ENCODE data around the gene TJP2. TPM values are rescaled to one million over a fixed set of nuclear protein-coding genes. Genes with fewer than 3 reads are reported as not detected.

Gene TJP2
- total RNA-seq, 2 experiments from 2014 or later = 21.4 to 24.5 TPM

- no peak overlapping the region for H3K4me3 Mint-ChIP-seq
- no peaks in the 10 kb centered on the region for H3K9me3 Mint-ChIP-seq
- ChIA-PET CTCF (interaction anchor here (0.6 to 3.2 kb wide), 6 partner anchors 9 to 504 kb away, joined by 3 to 13 read pairs (median 5); partner anchors contain the start of gene FXN), POLR2A (no interaction called here)
- peaks cover 48% of the 10 kb centered on the region for H3K4me1 Mint-ChIP-seq
- H3K36me3 Mint-ChIP-seq (ENCODE audit: low read depth) = peaks cover 9% of the 10 kb centered on the region
- H3K27me3 Mint-ChIP-seq = no peaks in the 10 kb centered on the region
- H3K27ac Mint-ChIP-seq = no peak overlapping the region
- DNase-seq = no peak
Measured at GRCh38 chr9:69181908-69182353, 7.9 kb downstream of the TJP2 start.

DNA sequence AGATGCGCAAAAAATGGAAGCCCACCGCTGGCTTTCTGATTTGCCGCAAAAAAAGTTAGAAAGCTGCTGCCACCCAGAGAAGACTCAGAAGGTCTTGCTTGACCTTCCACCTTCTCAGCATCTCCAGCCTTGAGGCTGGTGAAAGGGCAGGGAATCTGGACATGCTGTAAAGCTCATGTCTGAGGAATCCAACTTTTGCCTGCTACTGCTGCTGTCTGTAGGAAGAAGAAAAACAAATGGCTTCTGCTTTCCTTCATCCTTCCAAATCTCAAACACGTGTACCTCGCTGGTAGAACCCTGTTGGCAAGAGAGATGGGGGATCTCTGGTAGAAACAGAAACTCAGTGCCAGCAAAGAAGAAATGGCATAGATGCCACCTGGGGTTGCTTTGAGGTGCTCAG lies 10.2 kb downstream of the TJP2 start:
- Mint-ChIP-seq H3K27ac (no peak overlapping the region), H3K36me3 (ENCODE audit: low read depth) (peaks cover 7% of the 10 kb centered on the region), H3K9me3 (no peaks in the 10 kb centered on the region), H3K27me3 (no peaks in the 10 kb centered on the region), H3K4me1 (peaks cover 36% of the 10 kb centered on the region), H3K4me3 (no peak overlapping the region)
- ChIA-PET POLR2A (no interaction called here), CTCF (interaction anchor here (1.0 to 1.2 kb wide), 3 partner anchors 9 to 148 kb away, joined by 4 to 5 read pairs (median 4); partner anchors contain the start of gene FXN)
- no peak for DNase-seq

- POLR2A ChIA-PET = no interaction called here
- no peak overlapping the region for H3K27ac Mint-ChIP-seq
- H3K27me3 Mint-ChIP-seq = no peaks in the 10 kb centered on the region
Measured at GRCh38 chr9:69186841-69187611, 12.9 kb downstream of the TJP2 start.

DNA sequence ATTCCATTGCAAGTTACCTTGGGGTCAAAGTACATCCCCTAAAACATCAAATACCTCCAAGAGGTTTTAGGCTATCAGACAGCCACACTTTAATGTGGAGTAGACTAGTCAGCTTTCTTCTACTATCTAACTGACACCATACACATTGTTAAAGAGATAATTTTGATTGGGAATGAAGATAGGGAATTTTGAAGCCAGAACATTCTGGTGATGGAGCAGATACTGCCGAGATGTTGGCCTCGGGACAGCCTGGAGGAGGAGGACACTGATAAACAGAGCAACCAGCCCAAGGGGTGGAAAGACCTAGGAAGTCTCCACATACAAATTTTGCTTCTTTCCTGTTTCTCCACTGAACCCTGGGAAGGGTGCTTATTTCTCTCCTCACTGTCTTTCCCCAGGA lies 14.9 kb downstream of the TJP2 start:
- Mint-ChIP-seq H3K27ac (no peak overlapping the region), H3K36me3 (ENCODE audit: low read depth) (peaks cover under 1% of the 10 kb centered on the region), H3K9me3 (no peaks in the 10 kb centered on the region), H3K27me3 (no peaks in the 10 kb centered on the region), H3K4me1 (peaks cover 36% of the 10 kb centered on the region), H3K4me3 (no peak overlapping the region)
- DNase-seq = no peak
- ChIA-PET POLR2A (no interaction called here), CTCF (interaction anchor here (0.5 kb wide), 1 partner anchor 180 kb away, joined by 3 read pairs; no protein-coding TSS in a partner anchor)

More at GRCh38 chr9:69186841-69187611, 12.9 kb downstream of the TJP2 start:
- Mint-ChIP-seq H3K4me1 (peaks cover 24% of the 10 kb centered on the region), H3K4me3 (no peak overlapping the region), H3K9me3 (no peaks in the 10 kb centered on the region), H3K36me3 (ENCODE audit: low read depth) (peaks cover 5% of the 10 kb centered on the region)
- DNase-seq = no peak
- CTCF ChIA-PET = interaction anchor here (0.6 to 1.7 kb wide), 3 partner anchors 29 to 142 kb away, joined by 3 to 4 read pairs (median 3); no protein-coding TSS in a partner anchor

DNA sequence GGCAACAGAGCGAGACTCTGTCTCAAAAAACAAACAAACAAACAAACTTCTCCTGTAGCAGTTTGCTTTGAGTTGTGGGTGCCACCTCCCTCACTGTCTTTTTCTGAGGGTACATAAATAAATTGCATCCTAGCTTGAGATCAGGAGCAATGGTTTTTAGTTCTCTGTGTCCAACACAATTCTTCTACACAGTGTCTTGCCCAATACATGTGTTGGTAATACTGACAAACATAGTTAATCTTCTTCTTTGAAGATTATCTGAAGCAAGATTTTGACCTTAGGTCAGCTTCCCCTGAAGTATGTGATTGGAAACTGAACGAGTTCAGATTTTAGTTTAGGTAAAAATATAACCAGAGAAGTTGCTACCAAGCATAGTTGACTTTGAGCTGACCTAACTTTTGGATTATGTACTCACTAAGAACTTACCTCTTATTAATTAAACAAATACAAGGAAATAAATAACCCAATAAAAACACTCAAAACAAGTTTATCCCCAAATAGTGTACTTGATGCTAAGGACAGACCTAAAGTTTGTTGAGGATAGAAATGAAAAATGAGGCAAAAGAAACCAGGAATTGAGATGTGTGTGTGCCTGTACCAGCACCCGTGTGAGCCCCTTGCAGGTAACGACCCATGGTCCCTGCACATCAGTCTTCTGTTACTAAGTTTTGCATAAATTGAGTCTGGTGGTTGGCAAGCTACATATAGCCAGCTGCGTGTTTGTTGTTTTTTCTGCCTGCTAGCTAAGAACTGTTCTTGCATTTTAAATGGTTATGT lies 16.2 kb downstream of the TJP2 start:
- Mint-ChIP-seq H3K27me3 (no peaks in the 10 kb centered on the region), H3K27ac (no peak overlapping the region), H3K9me3 (no peaks in the 10 kb centered on the region), H3K4me1 (peaks cover 36% of the 10 kb centered on the region), H3K4me3 (no peak overlapping the region), H3K36me3 (ENCODE audit: low read depth) (no peaks in the 10 kb centered on the region)
- no peak for DNase-seq
- POLR2A ChIA-PET = no interaction called here
- CTCF ChIA-PET = interaction anchor here (0.8 to 5.0 kb wide), 3 partner anchors 9 to 137 kb away, joined by 3 to 36 read pairs (median 5); no protein-coding TSS in a partner anchor

DNA sequence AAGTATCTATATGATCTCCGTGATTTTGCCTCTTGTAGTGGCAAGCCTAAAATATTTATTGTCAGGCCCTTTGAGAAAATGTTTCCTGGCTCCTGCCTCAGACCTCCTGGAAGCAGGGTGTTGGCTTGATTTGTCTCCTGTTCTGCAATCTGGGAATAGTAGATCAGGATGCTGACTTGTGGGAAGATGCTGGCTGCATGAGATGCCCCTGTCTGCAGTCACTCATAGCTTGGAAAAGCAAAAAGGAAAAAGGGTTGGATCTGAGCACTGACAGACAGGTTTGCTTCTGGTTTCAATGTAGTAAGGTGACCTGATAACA lies 16.7 kb downstream of the TJP2 start:
- no peaks in the 10 kb centered on the region for H3K9me3 Mint-ChIP-seq
- CTCF ChIA-PET = interaction anchor here (0.8 to 5.0 kb wide), 4 partner anchors 10 to 137 kb away, joined by 3 to 36 read pairs (median 6); no protein-coding TSS in a partner anchor
- H3K4me1 Mint-ChIP-seq = peaks cover 36% of the 10 kb centered on the region
- H3K4me3 Mint-ChIP-seq = no peak overlapping the region
- H3K36me3 Mint-ChIP-seq (ENCODE audit: low read depth) = no peaks in the 10 kb centered on the region
- peak overlapping the region; percentile 48 for H3K27ac Mint-ChIP-seq
- no peaks in the 10 kb centered on the region for H3K27me3 Mint-ChIP-seq
- POLR2A ChIA-PET = no interaction called here
- no peak for DNase-seq

- no peaks in the 10 kb centered on the region for H3K9me3 Mint-ChIP-seq
- no peaks in the 10 kb centered on the region for H3K27me3 Mint-ChIP-seq
- ChIA-PET CTCF (interaction anchor here (1.2 to 5.0 kb wide), 4 partner anchors 10 to 138 kb away, joined by 5 to 36 read pairs (median 10); no protein-coding TSS in a partner anchor), POLR2A (no interaction called here)
- H3K36me3 Mint-ChIP-seq (ENCODE audit: low read depth) = no peaks in the 10 kb centered on the region
- peaks cover 33% of the 10 kb centered on the region for H3K4me1 Mint-ChIP-seq
- peak overlapping the region; percentile 48 for H3K27ac Mint-ChIP-seq
- no peak for DNase-seq
- H3K4me3 Mint-ChIP-seq = no peak overlapping the region
Measured at GRCh38 chr9:69191231-69191630, 17.2 kb downstream of the TJP2 start.

- H3K27ac Mint-ChIP-seq = no peak overlapping the region
- H3K4me3 Mint-ChIP-seq = no peak overlapping the region
- H3K4me1 Mint-ChIP-seq = peaks cover 32% of the 10 kb centered on the region
- no peaks in the 10 kb centered on the region for H3K36me3 Mint-ChIP-seq (ENCODE audit: low read depth)
- ChIA-PET CTCF (interaction anchor here (1.6 to 5.0 kb wide), 5 partner anchors 11 to 157 kb away, joined by 6 to 36 read pairs (median 8); partner anchors contain the start of gene FXN), POLR2A (no interaction called here)
- DNase-seq = no peak
- no peaks in the 10 kb centered on the region for H3K27me3 Mint-ChIP-seq
- H3K9me3 Mint-ChIP-seq = no peaks in the 10 kb centered on the region
Measured at GRCh38 chr9:69192214-69192613, 18.1 kb downstream of the TJP2 start.

DNA sequence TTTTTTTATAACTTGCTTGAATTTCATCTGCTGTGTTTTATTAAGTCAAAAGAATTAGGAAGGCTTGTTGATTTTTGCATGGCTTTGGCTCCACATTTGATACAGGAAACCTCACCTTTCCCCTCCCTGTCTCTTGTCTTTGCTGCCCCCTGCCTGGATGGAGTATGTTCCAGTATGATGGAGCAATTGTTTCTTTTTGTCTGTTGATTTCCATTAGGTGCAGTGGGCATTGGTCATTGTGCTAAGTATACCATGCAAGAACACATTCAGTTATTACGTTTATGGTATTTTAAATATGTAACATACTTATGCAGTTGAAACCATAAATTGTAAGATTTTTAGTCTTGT lies 19.6 kb downstream of the TJP2 start:
- H3K4me1 Mint-ChIP-seq = peaks cover 30% of the 10 kb centered on the region
- POLR2A ChIA-PET = no interaction called here
- no peak overlapping the region for H3K4me3 Mint-ChIP-seq
- H3K36me3 Mint-ChIP-seq (ENCODE audit: low read depth) = no peaks in the 10 kb centered on the region
- CTCF ChIA-PET = interaction anchor here (0.9 to 5.0 kb wide), 12 partner anchors 10 to 161 kb away, joined by 3 to 36 read pairs (median 6); partner anchors contain the start of gene FXN
- no peaks in the 10 kb centered on the region for H3K9me3 Mint-ChIP-seq
- no peaks in the 10 kb centered on the region for H3K27me3 Mint-ChIP-seq
- no peak overlapping the region for H3K27ac Mint-ChIP-seq
- no peak for DNase-seq

- POLR2A ChIA-PET = no interaction called here
Measured at GRCh38 chr9:69194702-69195418, 20.8 kb downstream of the TJP2 start.

DNA sequence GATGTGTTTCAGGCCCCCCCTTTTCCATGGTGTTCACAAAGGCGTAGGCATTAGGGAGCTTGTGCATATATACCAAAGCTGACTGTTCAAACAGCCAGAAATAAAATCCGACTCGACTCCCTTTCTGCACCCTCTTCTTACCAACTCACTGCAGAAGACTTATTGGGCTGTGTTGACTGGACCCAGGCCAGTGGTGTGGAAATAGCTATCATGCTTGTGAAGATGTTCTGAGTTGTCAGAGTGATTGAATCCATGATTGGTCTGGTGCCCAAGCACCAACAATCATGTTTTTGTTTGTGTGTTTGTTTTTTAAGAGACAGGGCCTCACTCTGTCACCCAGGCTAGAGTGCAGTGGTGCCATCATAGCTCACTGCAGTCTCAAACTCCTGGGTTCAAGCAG lies 21.6 kb downstream of the TJP2 start:
- ChIA-PET POLR2A (interaction anchor here (0.6 kb wide), 1 partner anchor 174 kb away, joined by 3 read pairs; no protein-coding TSS in a partner anchor), CTCF (interaction anchor here (0.6 to 2.2 kb wide), 5 partner anchors 142 to 323 kb away, joined by 3 to 10 read pairs (median 3); partner anchors contain the start of gene FXN)
- Mint-ChIP-seq H3K4me3 (no peak overlapping the region), H3K27me3 (no peaks in the 10 kb centered on the region), H3K36me3 (ENCODE audit: low read depth) (no peaks in the 10 kb centered on the region), H3K27ac (no peak overlapping the region), H3K9me3 (no peaks in the 10 kb centered on the region), H3K4me1 (peaks cover 47% of the 10 kb centered on the region)
- DNase-seq = no peak

More at GRCh38 chr9:69194702-69195418, 20.8 kb downstream of the TJP2 start:
- CTCF ChIA-PET = interaction anchor here (0.6 to 5.0 kb wide), 8 partner anchors 17 to 322 kb away, joined by 3 to 36 read pairs (median 4); partner anchors contain the start of gene FXN
- Mint-ChIP-seq H3K4me3 (no peak overlapping the region), H3K4me1 (peaks cover 41% of the 10 kb centered on the region), H3K27ac (no peak overlapping the region), H3K9me3 (no peaks in the 10 kb centered on the region), H3K36me3 (ENCODE audit: low read depth) (no peaks in the 10 kb centered on the region), H3K27me3 (no peaks in the 10 kb centered on the region)
- no peak for DNase-seq

GRCh38 chr9:69197687-69198086 lies 23.6 kb downstream of the TJP2 start:
- Mint-ChIP-seq H3K9me3 (no peaks in the 10 kb centered on the region), H3K27ac (no peak overlapping the region), H3K4me3 (no peak overlapping the region), H3K4me1 (peaks cover 39% of the 10 kb centered on the region), H3K27me3 (no peaks in the 10 kb centered on the region), H3K36me3 (ENCODE audit: low read depth) (no peaks in the 10 kb centered on the region)
- POLR2A ChIA-PET = no interaction called here
- CTCF ChIA-PET = interaction anchor here (0.8 kb wide), 1 partner anchor 30 kb away, joined by 6 read pairs; no protein-coding TSS in a partner anchor
- DNase-seq = no peak
